Measurements from ENCODE around the gene DNAH6.

- TF ChIP-seq NCOR1 (IDR thresholded peaks at IDR 0.05; ENCODE audit: borderline replicate concordance, low read length) (no peak), FOXM1 (CRISPR knock-in tag; IDR thresholded peaks at IDR 0.05) (no peak), GTF2F1 (IDR thresholded peaks at IDR 0.05; ENCODE audit: low read length) (no peak), RFXANK (CRISPR knock-in tag; IDR thresholded peaks at IDR 0.05) (no peak), CTCF (CRISPR knock-in tag; IDR thresholded peaks at IDR 0.05) (no peak), ETS1 (CRISPR knock-in tag; IDR thresholded peaks at IDR 0.05) (no peak), EZH2 (conservative IDR thresholded peaks at IDR 0.05; ENCODE audit: low read depth, low read length) (no peak)
These were observed 334.2 kb downstream of the DNAH6 start for GRCh38 chr2:84850471-84850870.
